ENCODE data around the gene F3.

- TF ChIP-seq, protein P1, sequence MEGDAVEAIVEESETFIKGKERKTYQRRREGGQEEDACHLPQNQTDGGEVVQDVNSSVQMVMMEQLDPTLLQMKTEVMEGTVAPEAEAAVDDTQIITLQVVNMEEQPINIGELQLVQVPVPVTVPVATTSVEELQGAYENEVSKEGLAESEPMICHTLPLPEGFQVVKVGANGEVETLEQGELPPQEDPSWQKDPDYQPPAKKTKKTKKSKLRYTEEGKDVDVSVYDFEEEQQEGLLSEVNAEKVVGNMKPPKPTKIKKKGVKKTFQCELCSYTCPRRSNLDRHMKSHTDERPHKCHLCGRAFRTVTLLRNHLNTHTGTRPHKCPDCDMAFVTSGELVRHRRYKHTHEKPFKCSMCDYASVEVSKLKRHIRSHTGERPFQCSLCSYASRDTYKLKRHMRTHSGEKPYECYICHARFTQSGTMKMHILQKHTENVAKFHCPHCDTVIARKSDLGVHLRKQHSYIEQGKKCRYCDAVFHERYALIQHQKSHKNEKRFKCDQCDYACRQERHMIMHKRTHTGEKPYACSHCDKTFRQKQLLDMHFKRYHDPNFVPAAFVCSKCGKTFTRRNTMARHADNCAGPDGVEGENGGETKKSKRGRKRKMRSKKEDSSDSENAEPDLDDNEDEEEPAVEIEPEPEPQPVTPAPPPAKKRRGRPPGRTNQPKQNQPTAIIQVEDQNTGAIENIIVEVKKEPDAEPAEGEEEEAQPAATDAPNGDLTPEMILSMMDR (IDR thresholded peaks at IDR 0.05; ENCODE audit: low read depth, low read length, poor library complexity, severe bottlenecking): no peak
- TF ChIP-seq EZH2phosphoT487 (IDR thresholded peaks at IDR 0.05; ENCODE audit: borderline replicate concordance, low read length): no peak
Observed at GRCh38 chr1:94501935-94502334, 39.6 kb downstream of the F3 start.

Data from DOHH2 (cell line).